ENCODE results near the gene USP49.

The USP49 gene

DNA sequence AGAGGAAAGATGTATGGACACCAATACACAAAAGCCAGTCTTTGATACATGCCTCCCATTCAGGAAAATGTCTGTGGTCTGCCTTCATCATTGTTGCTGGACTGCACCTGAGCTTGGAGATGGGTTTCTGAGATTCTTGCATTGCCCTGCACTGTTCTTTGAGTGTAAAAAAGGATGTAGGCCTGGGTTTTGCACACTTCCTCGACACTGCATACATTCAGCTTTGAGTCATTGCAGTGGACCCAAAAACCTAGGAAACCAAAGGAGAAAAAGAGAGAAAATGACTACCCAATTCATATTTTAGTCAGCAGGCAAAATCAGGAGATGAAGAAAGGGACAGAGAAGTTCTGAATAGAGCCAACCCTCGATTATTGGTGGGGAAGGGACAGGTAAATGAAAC is 98.7 kb downstream of the USP49 start:
- FAIRE-seq (no peak), DNase-seq (ENCODE audit: insufficient read length, low spot score) (no peak)
- no peak for TF ChIP-seq POLR2A (IDR thresholded peaks at IDR 0.05; ENCODE audit: low read depth, low read length)

DNA sequence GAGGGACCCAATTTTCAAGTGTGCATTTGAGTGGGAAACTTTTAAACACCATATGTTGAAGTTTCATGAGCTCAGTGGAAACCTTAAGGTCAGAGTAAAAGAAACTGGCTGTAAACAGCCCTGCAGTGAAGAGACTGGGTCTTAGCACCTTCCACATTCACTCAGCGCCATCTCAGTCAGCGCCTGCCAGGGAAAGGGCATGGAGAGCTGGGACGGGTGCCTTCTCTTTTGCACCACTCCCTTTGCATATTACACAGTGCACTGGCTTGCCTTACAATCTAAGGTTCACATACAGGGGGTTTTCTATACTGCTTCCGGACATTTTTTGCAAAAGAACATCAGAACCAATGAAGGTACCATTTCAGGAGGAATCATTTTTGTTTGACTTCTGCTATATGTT is 103.2 kb downstream of the USP49 start:
- no peak for TF ChIP-seq POLR2A (IDR thresholded peaks at IDR 0.05; ENCODE audit: low read depth, low read length)
- DNase-seq (ENCODE audit: insufficient read length, low spot score), result no peak
- no peak for FAIRE-seq

DNA sequence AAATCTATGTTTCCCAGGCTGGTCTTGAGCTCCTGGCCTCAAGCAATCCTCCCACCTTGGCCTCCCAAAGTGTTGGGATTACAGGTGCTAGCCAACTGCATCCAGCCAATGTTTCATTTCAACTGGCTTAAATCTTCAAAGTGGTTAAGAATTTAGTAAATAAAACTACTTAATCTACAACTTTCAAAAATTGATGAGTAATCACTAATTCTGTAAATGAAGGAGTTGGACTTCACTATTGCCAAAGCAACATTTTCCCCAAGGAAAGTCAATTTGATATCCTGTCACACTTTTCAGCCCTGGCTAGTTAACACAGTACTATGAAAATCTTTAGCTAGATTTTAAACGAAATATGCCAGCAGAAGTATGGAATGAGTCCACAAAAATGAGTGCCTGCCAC is 103.9 kb downstream of the USP49 start:
- DNase-seq (ENCODE audit: insufficient read length, low spot score), result no peak
- FAIRE-seq, result no peak

DNA sequence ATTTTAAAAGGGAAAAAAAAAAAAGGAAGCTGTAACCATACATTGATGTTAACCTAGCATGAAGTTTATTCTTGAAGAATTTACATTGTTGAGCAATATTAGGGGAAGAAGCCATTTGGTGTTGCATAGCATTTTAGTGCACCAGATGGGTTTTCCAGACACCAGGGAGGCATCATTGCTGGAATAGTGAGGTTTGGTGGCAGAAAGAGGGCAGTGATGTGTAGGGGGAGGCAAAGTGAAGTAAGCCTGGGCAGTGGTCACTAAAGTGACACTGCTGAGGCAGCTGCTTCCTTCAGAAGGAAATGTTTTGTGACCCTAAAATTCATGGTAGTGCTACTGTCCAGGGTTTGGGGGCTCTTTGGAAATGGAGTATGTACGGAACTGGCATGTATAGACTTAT is 105.1 kb downstream of the USP49 start:
- FAIRE-seq, result no peak
- TF ChIP-seq POLR2A (IDR thresholded peaks at IDR 0.05; ENCODE audit: low read depth, low read length), result no peak
- DNase-seq (ENCODE audit: insufficient read length, low spot score), result no peak

More for the DNA sequence above, 103.9 kb downstream of the USP49 start:
- TF ChIP-seq POLR2A (IDR thresholded peaks at IDR 0.05; ENCODE audit: low read depth, low read length), result no peak

DNA sequence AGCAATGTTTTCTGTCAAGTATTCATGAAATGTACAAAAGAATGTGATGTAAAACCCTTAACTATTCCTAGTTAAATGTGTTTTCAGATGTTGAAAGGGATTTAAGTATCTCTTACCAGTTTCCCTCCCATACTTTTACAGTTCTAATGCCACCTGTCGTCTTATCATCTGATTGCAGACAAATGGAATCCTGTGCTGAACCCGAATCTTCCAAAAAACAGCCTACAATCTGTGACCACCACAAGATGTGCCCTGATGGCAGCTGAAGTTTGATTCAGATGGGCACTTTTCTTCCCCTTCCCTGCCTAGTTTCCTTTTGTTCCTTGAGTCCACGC is 105.8 kb downstream of the USP49 start:
- FAIRE-seq, result no peak
- TF ChIP-seq POLR2A (IDR thresholded peaks at IDR 0.05; ENCODE audit: low read depth, low read length), result no peak
- DNase-seq (ENCODE audit: insufficient read length, low spot score), result no peak

DNA sequence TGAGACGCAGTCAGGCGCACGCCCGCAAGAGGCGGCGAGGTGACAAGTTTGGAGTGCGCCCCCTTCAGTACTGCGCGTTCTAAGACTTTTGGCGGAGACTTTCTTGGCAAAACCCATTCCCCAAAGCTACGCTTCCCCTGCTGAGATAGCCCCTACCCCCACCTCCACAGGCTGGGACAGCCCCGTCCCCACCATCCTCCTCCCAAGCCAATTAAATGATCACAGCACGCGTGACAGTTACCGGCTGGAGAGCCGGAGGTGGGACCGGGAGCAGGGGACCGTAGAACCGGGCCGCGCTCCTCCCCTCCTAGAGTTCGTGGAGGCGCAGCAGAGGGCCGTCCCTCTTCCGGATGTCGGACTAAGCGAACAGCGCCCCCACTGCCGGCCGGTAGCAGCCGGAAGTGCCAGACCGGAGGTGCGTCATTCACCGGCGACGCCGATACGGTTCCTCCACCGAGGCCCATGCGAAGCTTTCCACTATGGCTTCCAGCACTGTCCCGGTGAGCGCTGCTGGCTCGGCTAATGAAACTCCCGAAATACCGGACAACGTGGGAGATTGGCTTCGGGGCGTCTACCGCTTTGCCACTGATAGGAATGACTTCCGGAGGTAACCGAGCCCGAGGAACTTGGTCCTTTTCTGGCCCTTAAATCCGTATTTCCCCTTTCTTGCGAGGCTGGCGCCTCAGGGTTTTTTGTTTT is 107.8 kb downstream of the USP49 start, which contains the start of gene TOMM6:
TOMM6 (plus strand) TSS at position 476 of the 699 bp plus-strand sequence; CDS start at position 480, 4 bp downstream.
- DNase-seq (ENCODE audit: insufficient read length, low spot score), result peak; percentile 91
- peak; percentile 63 for TF ChIP-seq POLR2A (IDR thresholded peaks at IDR 0.05; ENCODE audit: low read depth, low read length)
- FAIRE-seq, result peak; percentile 67

DNA sequence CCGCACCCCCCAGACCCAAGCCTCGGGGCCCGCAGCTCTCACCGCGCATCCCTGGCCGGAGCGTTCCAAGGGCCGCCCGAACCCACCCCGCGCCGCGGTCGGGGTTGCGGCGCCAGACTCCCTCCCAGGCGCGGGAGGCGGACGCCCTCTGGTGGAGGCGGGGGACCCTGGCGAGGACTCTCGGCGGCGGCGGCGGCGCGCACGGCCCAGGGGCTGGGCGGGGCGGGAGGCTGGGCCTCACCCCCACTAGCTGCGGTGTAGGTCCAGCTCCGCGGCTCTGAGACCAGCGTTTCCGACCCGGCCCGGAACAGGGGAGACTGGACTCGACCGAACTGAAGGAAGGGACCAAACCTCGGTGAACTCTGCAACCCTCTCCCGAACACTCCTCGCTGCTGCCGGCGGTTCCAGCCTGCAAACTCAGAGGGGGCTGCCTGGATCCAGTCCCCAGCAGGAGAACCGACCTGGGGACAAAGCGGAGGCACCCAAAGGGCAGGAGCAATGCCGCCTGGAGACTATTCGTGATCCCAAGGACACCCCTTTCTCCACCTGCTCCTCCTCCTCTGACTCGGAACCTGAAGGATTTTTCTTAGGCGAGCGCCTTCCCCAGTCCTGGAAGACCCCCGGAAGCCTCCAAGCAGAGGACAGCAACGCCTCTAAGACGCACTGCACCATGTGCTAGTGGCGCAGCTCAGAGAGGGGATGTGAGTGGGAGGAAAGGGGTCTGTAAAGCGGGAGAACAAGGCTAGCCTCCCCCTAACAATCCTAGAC is 108.5 kb downstream of the USP49 start:
- DNase-seq (ENCODE audit: insufficient read length, low spot score), result peak; percentile 80
- FAIRE-seq, result no peak
- TF ChIP-seq POLR2A (IDR thresholded peaks at IDR 0.05; ENCODE audit: low read depth, low read length), result peak; percentile 42

DNA sequence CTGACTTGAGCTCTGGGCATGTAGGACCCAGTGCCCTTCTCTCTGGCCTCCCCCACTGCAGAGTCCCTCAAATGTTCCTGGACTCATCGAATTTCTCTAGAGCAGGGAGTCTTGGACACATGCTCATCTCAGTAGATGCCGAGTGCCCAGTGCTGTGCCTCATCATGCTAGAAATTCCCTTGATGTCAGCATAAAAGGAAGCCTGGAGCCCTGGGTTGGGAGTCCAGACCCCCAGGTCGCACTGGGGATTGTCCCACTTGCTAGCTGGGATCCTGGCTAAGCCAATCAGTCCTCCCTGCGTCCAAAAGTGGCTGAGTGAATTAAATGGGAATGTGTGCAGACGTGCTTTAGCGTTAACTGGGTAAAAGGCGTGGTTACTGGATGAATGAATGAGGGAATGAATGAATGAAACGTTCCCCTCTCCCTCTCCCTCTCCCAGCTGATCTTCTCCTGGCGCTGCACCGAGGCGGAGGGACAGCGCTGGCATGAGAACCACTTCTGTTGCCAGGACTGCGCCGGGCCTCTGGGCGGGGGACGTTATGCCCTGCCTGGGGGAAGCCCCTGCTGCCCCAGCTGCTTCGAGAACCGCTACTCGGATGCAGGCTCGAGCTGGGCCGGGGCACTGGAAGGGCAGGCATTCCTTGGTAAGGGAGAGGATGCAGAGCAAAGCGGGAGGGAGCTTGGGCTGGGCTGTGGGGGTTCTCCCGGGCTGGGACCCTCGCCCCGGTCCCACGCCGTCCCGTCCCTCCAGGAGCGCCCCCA is 109.3 kb downstream of the USP49 start:
- no peak for TF ChIP-seq POLR2A (IDR thresholded peaks at IDR 0.05; ENCODE audit: low read depth, low read length)
- DNase-seq (ENCODE audit: insufficient read length, low spot score), result no peak
- no peak for FAIRE-seq

DNA sequence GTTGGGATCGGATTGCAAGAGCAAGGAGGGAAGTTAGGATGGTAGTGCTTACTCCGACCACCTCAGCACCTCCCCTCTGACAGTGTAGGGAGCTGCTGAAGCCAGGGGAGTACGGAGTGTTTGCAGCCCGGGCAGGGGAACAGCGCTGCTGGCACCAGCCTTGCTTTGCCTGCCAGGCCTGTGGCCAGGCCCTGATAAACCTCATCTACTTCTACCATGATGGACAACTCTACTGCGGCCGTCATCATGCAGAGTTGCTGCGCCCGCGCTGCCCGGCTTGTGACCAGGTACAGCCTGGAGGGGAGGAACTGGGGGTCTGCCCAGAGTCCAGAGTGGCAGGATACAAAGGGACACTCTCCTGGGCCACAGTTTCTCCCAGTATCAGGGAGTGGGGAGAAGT is 109.9 kb downstream of the USP49 start:
- no peak for TF ChIP-seq POLR2A (IDR thresholded peaks at IDR 0.05; ENCODE audit: low read depth, low read length)
- FAIRE-seq (no peak), DNase-seq (ENCODE audit: insufficient read length, low spot score) (no peak)

DNA sequence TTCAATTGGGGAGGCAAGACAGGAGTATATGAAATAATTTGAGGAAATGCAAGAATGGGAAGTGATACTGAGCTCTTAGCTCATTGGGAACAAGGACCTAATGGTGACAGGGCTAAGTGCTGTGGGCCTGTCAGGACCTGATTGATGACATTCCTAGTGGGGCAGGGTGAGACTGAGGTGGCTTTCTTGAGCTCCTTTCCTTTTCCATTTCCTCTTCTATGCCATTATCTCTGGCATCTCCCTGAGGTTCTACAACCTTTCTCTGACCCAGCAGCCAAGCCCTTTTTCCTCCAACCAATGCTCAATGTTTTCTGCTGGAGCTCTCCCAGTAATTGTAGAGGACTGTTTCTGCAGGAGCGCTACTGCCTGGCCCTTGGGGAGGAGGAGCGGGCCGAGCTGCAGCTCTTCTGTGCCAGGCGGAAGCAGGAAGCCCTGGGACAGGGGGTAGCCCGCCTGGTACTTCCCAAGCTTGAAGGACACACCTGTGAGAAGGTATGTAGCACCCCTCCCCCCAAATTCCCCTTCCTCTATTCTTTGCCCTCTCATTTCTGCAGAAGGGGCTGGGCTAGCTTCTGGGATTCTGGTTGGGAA is 110.5 kb downstream of the USP49 start:
- TF ChIP-seq POLR2A (IDR thresholded peaks at IDR 0.05; ENCODE audit: low read depth, low read length), result no peak
- no peak for DNase-seq (ENCODE audit: insufficient read length, low spot score)
- FAIRE-seq, result no peak

DNA sequence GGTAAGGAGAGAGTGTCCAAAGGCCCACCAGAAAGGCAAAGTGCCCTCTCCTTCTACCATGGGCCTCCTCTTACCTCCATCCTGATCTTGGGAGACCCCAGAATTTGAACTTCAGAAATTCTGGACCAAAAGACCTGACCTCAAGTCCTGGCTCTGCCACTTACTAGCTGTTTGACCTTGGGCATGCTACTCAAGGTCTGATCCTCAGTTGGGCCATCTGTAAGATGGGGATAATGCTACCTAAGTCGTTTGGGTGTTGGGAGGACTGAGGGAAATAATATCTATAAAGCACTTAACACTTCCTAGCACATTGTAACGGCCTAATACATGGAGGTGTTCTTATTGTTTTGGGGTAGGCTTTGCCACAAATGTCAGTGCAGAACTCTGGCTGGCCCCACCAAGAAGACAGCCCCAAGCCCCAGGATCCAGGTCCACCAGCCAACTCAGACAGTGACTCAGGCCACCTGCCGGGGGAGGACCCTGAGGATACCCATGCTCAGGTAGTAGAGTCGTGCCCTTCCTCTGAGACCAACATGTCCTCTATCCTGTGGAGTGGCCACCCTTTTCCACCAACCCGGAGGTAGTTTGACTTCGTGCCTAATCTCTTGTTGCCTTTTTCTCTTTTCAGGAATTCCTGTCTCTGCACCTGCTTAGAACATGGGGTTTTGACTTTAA is 111.9 kb downstream of the USP49 start:
- no peak for TF ChIP-seq POLR2A (IDR thresholded peaks at IDR 0.05; ENCODE audit: low read depth, low read length)
- no peak for DNase-seq (ENCODE audit: insufficient read length, low spot score)
- FAIRE-seq, result no peak

DNA sequence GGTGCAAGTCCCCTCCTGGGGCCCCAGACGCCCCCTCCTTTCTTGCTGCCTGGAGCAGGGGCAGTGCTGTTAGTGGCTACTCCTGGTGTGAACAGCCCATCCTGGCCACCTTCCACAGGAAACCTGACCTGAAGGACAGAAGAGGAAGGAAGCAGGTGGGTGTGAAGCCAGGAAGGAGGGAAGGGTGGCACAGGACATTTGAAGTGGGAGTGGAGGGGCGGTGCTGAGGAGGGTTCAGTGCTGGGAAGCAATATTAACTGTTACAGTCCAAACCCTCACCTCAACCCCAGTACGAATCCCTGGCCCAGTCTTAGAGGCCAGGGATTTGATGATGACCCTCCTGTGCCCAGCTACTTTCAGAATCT is 113.8 kb downstream of the USP49 start:
- DNase-seq (ENCODE audit: insufficient read length, low spot score), result no peak
- no peak for TF ChIP-seq POLR2A (IDR thresholded peaks at IDR 0.05; ENCODE audit: low read depth, low read length)
- FAIRE-seq, result no peak

DNA sequence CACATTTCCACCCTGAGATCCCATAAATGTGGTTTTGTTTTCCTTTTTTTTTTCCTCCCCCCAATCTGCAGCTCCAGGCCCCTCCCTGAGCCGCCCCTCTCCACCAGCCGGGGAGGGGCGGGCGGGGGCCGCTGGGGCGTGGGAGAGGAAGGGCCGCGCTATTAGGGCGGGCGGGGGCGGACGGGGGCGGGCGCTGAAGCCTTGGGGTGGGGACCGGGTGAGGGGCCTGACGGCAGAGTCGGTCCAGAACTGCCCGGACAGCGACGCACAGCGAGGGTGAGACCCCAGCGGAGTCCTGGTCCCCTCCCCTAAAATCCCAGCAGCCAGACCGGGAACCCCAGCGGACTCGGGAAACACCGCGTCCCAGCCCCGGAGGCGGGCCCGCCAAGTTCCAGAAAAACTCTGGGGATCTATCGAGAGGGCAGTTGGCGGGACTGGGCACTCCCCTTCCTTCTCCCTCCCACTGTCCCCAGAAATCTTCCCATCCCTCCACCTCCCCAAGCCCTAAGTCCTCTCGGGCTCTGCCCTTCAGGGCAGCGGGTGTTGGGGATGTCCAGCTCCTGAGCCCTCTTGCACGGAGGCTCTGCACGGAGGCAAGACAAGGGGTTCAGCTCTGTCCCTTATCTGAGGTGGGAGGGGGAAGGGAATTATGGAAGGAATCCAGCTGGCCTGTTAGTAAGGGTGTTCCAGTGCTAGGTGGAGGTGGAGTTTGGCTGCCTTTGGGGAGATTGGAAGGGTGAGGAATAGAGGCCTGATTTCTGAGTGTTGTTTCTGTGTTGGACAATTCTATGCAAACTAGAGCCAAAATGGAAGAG is 114.4 kb downstream of the USP49 start, which contains the start of gene PRICKLE4:
PRICKLE4 (plus strand) TSS at position 232 of the 815 bp plus-strand sequence. CDS start 2,692 bp downstream, outside the sequence.
- FAIRE-seq, result no peak
- peak; percentile 80 for DNase-seq (ENCODE audit: insufficient read length, low spot score)
- TF ChIP-seq POLR2A (IDR thresholded peaks at IDR 0.05; ENCODE audit: low read depth, low read length), result no peak
